IPS-11a (cell line): ENCODE results near the gene EFL1.

Source experiments
- H3K4me3 ChIP-seq: one replicate; pipeline ENCODE4 v1.5.1; 2013; ENCODE audit warnings: low read depth, low read length, control low read depth

Gene EFL1

GRCh38 chr15:82165948-82166376 lies 96.6 kb downstream of the EFL1 start:
- H3K4me3 ChIP-seq, result no peak overlapping the region

DNA sequence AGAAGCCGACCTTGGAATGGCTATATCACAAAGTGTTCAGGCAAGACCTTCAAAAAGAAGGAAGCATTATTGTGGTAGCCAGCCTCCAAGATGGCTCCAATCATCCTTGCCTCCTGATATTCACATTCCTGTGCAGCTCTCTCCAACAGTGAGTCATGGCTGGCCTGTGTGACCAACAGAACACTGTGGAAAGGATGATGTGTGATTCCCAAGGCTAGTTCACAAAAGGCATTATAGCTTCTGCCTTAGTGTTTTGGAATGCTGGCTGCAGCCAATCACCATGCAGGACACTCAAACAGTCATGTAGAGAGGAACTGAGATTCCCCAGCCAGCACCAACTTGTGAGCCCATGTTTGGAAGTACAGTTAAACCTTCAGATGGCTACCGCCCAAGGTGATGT lies 102.6 kb downstream of the EFL1 start:
- no peak overlapping the region for H3K4me3 ChIP-seq

DNA sequence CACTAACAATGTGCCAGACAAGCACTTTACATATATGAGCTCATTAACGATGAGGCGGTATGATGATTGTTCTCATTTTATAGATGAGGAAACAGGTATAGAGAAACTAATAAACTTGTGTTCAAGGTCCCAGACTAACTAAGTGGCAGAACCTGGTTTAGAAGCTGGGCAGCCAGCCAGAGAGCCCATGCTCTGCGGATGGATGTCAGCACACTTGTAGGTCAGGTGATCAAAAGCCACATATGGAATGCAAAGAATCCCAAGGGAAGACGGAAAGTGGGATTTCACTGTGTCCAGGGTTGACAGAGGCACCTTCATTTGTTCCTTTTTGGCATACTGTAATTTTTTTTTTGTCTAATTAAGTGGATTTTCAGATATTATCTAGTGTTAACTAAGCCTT lies 103.7 kb downstream of the EFL1 start:
- no peak overlapping the region for H3K4me3 ChIP-seq

DNA sequence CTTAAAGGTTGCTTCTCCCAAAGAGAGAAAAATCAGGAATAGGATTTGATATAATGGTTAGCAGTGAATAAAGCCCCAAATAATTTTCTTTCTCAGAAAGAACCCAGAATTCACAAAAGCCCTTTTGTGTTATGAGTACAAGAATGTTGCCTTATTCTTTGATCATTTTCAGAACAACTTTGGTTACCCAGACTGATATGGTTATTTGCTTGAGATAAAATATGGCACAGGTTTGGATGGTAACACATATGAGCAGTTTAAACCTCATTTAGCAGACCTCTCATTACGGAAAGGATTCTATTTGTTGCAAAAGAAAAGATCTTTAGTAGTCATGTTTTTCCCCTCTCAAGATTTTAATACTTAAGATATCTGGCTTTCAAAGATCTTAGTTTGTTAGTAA lies 111.9 kb downstream of the EFL1 start:
- H3K4me3 ChIP-seq, result no peak overlapping the region

- H3K4me3 ChIP-seq, result no peak overlapping the region
These were observed 115.5 kb downstream of the EFL1 start for GRCh38 chr15:82146990-82147461.

DNA sequence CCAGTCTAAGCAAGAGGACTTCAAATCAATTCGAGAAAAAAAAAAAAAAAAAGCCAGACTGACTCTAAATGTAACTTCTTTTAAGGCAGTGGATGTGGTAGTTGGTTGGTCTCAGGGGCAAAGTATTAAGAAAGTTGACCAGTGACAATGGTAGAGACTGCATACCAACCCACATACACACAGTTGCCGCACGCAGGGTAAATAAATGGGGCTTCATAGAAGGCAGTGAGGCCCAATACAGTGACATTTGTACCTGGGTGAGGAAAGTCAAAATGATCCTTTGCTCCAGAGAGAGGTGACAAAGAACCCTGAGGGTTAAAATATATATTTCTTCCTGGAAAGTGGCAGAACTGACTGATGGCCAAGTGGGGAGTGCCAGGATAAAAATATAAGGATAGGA lies 116.0 kb downstream of the EFL1 start:
- H3K4me3 ChIP-seq, result no peak overlapping the region

DNA sequence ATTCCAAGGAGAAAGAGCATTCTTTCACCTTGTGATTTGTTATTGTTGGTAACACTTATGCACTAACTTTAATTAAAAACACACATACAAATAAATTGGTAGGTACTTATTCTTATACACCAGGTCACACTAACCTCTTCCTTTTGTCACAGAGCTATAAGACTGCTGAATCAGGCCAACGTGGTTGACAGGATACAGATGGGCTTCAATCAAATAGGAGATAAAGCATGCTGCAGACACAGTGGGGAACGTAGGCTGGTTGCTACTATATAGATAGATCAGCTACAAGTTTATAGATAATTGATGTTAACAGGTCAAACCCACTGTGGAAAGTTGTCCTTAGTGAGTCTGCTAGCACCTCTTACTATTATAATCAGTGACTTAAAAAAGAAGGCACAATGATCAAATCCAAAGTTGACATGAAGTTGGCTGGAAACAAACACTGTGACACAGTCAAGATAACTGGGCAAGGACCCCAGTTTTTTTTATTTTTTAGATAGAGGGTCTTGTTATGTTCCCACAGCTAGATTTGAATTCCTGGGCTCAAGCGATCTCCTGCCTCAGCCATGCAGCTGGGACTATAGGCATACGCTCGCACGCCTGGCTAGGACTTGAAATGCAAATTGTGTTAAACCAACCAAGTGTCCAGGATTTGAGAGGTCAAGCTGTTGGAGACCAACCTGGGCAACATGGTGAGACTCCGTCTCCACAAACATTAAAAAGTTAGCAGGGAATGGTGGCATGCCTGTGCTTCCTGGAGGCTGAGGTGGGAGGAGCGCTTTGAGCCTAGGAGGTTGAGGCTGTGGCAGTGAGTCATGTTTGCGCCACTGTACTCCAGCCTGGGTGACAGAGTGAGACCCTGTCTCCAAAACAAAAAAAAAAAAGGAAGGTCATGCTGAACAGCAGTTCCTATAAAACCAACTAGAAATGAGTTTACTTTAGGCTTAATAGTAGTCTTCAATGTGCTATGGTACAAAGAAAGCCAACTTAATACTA lies 118.8 kb downstream of the EFL1 start:
- H3K4me3 ChIP-seq, result no peak overlapping the region

GRCh38 chr15:82140886-82141285 lies 121.6 kb downstream of the EFL1 start:
- no peak overlapping the region for H3K4me3 ChIP-seq

GRCh38 chr15:82139823-82140268 lies 122.7 kb downstream of the EFL1 start:
- no peak overlapping the region for H3K4me3 ChIP-seq

- no peak overlapping the region for H3K4me3 ChIP-seq
These were observed 124.2 kb downstream of the EFL1 start for GRCh38 chr15:82138306-82138705.

- no peak overlapping the region for H3K4me3 ChIP-seq
These were observed 125.3 kb downstream of the EFL1 start for GRCh38 chr15:82137261-82137660.

DNA sequence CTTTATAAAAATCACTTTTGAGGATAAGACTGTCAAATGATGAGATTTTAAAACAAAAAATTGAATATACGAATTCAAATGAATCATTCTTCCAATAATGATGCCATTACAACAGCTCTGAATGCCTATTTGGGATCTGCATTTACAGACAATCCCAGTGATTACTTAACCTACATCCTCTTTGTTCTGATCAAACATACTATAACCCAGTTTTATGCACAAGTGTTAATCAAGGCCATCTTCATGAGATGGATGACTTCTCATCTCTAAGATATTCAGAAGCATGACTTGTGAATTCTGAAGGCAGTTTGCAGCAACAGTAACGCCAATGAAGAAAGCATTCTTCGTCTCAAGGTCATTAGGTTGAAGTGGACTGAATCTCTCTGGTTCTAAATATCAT lies 126.4 kb downstream of the EFL1 start:
- H3K4me3 ChIP-seq, result no peak overlapping the region

- H3K4me3 ChIP-seq, result no peak overlapping the region
These were observed 126.9 kb downstream of the EFL1 start for GRCh38 chr15:82135638-82136037.

DNA sequence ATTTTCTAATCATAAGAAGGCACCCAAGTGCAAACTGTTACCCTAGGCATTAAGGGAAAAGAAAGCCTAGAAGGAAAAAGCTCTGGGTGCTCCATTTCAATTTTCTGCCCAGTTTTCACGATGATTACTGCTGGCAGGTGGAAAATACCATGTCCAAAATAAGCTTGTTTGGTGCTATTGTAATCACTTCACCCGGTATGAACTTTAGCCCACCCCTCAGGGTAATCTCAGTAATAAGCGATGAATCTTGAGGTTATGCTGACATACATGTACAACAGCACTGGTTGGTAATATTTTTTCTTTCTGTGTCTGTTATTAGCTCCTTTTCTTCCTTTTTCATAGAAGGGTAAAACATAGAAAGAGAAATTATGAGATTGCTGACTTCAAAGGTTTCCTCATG lies 128.1 kb downstream of the EFL1 start:
- no peak overlapping the region for H3K4me3 ChIP-seq

- no peak overlapping the region for H3K4me3 ChIP-seq
These were observed 129.3 kb downstream of the EFL1 start for GRCh38 chr15:82133251-82133650.

- no peak overlapping the region for H3K4me3 ChIP-seq
These were observed 129.8 kb downstream of the EFL1 start for GRCh38 chr15:82132742-82133141.

DNA sequence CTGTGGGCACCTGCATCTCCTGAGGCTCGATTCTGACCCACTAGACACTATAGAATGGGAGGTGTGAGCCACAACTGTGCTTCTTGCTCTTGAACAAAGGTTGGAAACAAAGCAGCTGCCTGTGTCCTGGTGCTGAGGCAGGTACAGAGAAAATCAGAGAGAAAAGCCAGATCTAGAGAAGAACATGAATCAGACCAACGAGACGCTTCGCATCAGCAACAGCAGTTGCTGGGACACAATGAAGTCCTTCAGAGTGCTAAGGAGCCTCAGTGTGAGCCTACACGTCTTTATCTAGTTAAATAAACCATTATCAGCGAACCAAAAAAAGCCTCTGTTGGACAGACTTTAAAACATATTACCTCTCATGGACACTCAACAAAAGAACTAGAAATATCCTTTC lies 130.4 kb downstream of the EFL1 start:
- no peak overlapping the region for H3K4me3 ChIP-seq

DNA sequence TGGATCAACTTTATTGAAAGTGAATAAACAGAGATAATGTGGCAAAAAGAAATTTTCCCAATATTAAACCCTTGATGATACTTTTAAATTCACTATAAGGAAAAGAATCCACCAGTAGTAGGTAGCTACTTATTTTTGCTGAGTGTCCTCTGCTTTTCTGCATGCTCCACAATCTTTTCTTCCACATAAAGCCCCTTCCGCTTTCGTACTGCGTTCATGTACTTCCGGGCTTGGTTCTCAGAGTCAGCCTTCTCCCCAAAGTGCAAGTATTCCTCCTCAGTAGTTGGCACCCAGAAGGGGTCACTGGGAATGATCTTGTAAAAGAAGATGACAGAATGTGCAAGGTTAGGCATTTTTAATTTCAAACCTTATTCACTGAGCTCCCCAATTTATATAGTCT lies 132.3 kb downstream of the EFL1 start:
- no peak overlapping the region for H3K4me3 ChIP-seq

- H3K4me3 ChIP-seq, result no peak overlapping the region
These were observed 132.8 kb downstream of the EFL1 start for GRCh38 chr15:82129761-82130160.

DNA sequence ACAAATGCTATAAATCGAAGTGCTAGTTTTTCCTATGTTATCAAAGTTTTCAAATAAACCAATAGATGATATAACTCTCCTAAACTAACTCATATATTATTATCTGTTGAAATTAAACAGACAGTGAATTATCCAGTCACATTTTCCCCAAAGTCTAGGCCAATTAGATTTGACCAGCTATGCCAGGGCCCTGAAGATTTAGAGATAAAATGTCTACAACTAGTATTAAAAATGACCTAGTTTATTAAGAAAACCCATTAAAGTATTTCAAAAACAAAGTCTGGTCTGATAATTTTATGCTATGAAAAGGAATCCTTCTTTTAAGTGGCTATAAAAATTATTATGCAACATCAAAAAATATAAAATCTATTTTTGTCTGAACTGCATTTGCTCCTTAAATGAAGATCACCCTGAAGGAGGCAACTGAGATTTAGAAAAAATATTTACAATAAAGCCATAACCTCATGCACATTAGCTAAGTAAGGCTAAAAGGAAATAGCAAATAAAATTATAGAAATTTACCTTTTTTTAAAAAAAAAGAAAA lies 133.3 kb downstream of the EFL1 start:
- no peak overlapping the region for H3K4me3 ChIP-seq

GRCh38 chr15:82128401-82129148 lies 134.0 kb downstream of the EFL1 start:
- no peak overlapping the region for H3K4me3 ChIP-seq
